H1 (cell line): ENCODE data around the gene RHEB. TPM values are rescaled to one million over a fixed set of nuclear protein-coding genes. Genes with fewer than 3 reads are reported as not detected.

ENCODE experiments used
- ATF2 ChIP-seq: IDR thresholded peaks from 2 replicates; pipeline ENCODE4 v1.6.1; 2012; ENCODE audit warnings: low read length, inconsistent platforms
- ATF3 ChIP-seq: IDR thresholded peaks from 2 replicates; pipeline ENCODE4 v1.6.1; 2011; ENCODE audit warnings: low read depth, mild to moderate bottlenecking, low read length; ENCODE audit not compliant: insufficient read depth
- BACH1 ChIP-seq: IDR thresholded peaks from 2 replicates; pipeline ENCODE4 v1.6.1; 2012; ENCODE audit warnings: low read length, improper control_type of control experiment
- CHD2 ChIP-seq: IDR thresholded peaks from 2 replicates; pipeline ENCODE4 v1.6.1; 2012; ENCODE audit warnings: low read length, improper control_type of control experiment
- CTBP2 ChIP-seq: IDR thresholded peaks from 2 replicates; pipeline ENCODE4 v1.7.0; 2011; ENCODE audit warnings: borderline replicate concordance, mild to moderate bottlenecking, moderate library complexity, mixed read lengths, low read length; ENCODE audit not compliant: insufficient read depth, insufficient read length
- EGR1 ChIP-seq: IDR thresholded peaks from 2 replicates; pipeline ENCODE4 v1.6.1; 2011; ENCODE audit warnings: low read depth, low read length, borderline replicate concordance
- JUN ChIP-seq: IDR thresholded peaks from 2 replicates; pipeline ENCODE4 v1.6.1; 2011; ENCODE audit warnings: low read depth, mild to moderate bottlenecking, improper control_type of control experiment, low read length
- JUND ChIP-seq: IDR thresholded peaks from 2 replicates; pipeline ENCODE4 v1.6.1; 2011; ENCODE audit warnings: mild to moderate bottlenecking, improper control_type of control experiment, low read length
- KDM1A ChIP-seq: fragments of 200-600, 300-600 bp; sonication (generic); IDR thresholded peaks from 2 replicates; pipeline ENCODE4 v1.7.1; 2016; ENCODE audit warnings: mild to moderate bottlenecking, low read length, borderline replicate concordance
- KDM4A ChIP-seq: IDR thresholded peaks from one replicate; pipeline ENCODE4 v1.7.1; 2012; ENCODE audit warnings: low read depth, mild to moderate bottlenecking, moderate library complexity, low read length, inconsistent platforms; ENCODE audit not compliant: severe bottlenecking
- RFX5 ChIP-seq: IDR thresholded peaks from 2 replicates; pipeline ENCODE4 v1.6.1; 2011; ENCODE audit warnings: low read depth, low read length, improper control_type of control experiment, borderline replicate concordance
- RNF2 ChIP-seq: fragments of 200-900, 300-1000 bp; sonication (generic); IDR thresholded peaks from 2 replicates; pipeline ENCODE4 v1.7.1; 2016; ENCODE audit warnings: borderline replicate concordance, low read depth, mild to moderate bottlenecking, antibody characterized with exemption, low read length; ENCODE audit not compliant: poor library complexity, severe bottlenecking; ENCODE audit errors: missing control alignments
- TEAD4 ChIP-seq: IDR thresholded peaks from 2 replicates; pipeline ENCODE4 v1.6.1; 2012; ENCODE audit warnings: low read depth, low read length, inconsistent platforms, mixed read lengths
- USF2 ChIP-seq: IDR thresholded peaks from 2 replicates; pipeline ENCODE4 v1.6.1; 2011; ENCODE audit warnings: low read length, improper control_type of control experiment
- polyA plus RNA-seq, 7 experiments: library from polyadenylated mRNA; depleted of rRNA in 3 of 7; stranded (reverse) in 5 of 7; unstranded in 2 of 7; fragments of >200 nt in 5 of 7; fragments of 200-250 nt in 2 of 7; gene quantifications; 1 replicate in 5 of 7; 2 replicates in 1 of 7; 4 replicates in 1 of 7; pipeline versions ENCODE4 v1.2.1 to v1.2.3, GENCODE V29; 2011 to 2013; ENCODE audit warnings: missing spikeins in 2 of 7, mixed read lengths in 2 of 7
- total RNA-seq: library from RNA; stranded (reverse); fragmentation: NEBNext Ultra II Directional; extraction: Animal tissue kit (Norgen Biotek cat#: 25700); gene quantifications from 2 replicates; pipeline ENCODE4 v1.2.1, GENCODE V29; 2021

The RHEB gene
- total and polyA plus RNA-seq, 2 of the 8 experiments (the other 6 are each of a cell fraction or from before 2014, with no cell fraction given) = 60.8 to 132 TPM

GRCh38 chr7:151416112-151416940 lies 103.4 kb downstream of the RHEB start (continued):
- TF ChIP-seq JUN (no peak), ATF3 (no peak), RFX5 (no peak), TEAD4 (no peak), EGR1 (no peak), BACH1 (no peak), KDM1A (no peak), USF2 (no peak), ATF2 (no peak), CTBP2 (peak; percentile 57), CHD2 (no peak), JUND (no peak), KDM4A (no peak), RNF2 (no peak)
